Tibial nerve (tissue), 4 donors: ENCODE data around the gene RSRC2. TPM values are rescaled to one million over a fixed set of nuclear protein-coding genes. Genes with fewer than 3 reads are reported as not detected.
"Not testable (repeated sequence)": the region's sequence is repeated elsewhere in the genome, so short reads cannot be mapped to it uniquely, and the experiment has no call there.

Experiments
- DNase-seq, 2 donors: peaks; one replicate each; pipeline ENCODE4 v3.0.0-alpha.2; 2019; ENCODE audit warnings: low spot score in 2 of 2
- H3K27ac ChIP-seq, 4 donors: fragments of 200-600 bp; sonication (generic) in 3 of 4; one replicate each; pipeline ENCODE4 v1.5.1; 2017 to 2019; ENCODE audit warnings: mild to moderate bottlenecking in 1 of 4
- H3K27me3 ChIP-seq, 2 donors: fragments of 200-600 bp; sonication (generic) in 1 of 2; one replicate each; pipeline versions ENCODE4 v1.5.1 to v1.6.0; 2017 to 2019
- H3K36me3 ChIP-seq, 3 donors: fragments of 200-600 bp; sonication (generic); one replicate each; pipeline ENCODE4 v1.5.1; 2018 to 2019
- H3K4me1 ChIP-seq, 4 donors: fragments of 200-600 bp; sonication (generic) in 3 of 4; one replicate each; pipeline ENCODE4 v1.5.1; 2017 to 2019
- H3K4me3 ChIP-seq, 4 donors: fragments of 200-600 bp; sonication (generic) in 3 of 4; one replicate each; pipeline ENCODE4 v1.5.1; 2017 to 2019; ENCODE audit warnings: mild to moderate bottlenecking in 1 of 4, moderate library complexity in 1 of 4
- H3K9me3 ChIP-seq, 4 donors: fragments of 200-600 bp; sonication (generic) in 3 of 4; one replicate each; pipeline ENCODE4 v1.5.1; 2017 to 2019
- EP300 ChIP-seq, 2 donors: sonication (generic); formaldehyde crosslinking; IDR thresholded peaks; one replicate each; pipeline ENCODE4 v1.6.1; 2017; ENCODE audit warnings: antibody characterized with exemption in 2 of 2, mild to moderate bottlenecking in 1 of 2
- POLR2A ChIP-seq, 2 donors: fragments of 450-650 bp; IDR thresholded peaks; one replicate each; pipeline ENCODE4 v1.6.1; 2017; ENCODE audit warnings: antibody characterized with exemption in 2 of 2, mild to moderate bottlenecking in 2 of 2, moderate library complexity in 2 of 2
- WGBS, 2 donors: methylation state at CpG; one replicate each; pipeline ENCODE4 v1.1.5; 2018; 5-methylcytosine and 5-hydroxymethylcytosine counted together
- total RNA-seq, 4 donors: library from RNA; depleted of rRNA; stranded (reverse); fragments of >200 nt; gene quantifications; one replicate each; pipeline ENCODE4 v1.1.0, GENCODE V29; 2016
- TF ChIP-seq, protein P1 (sequence below), 5 experiments: fragments of 200-600 bp in 3 of 5; fragments of 450-650 bp in 2 of 5; sonication (generic) in 3 of 5; IDR thresholded peaks; one replicate each; pipeline ENCODE4 v1.5.1; 2016 to 2019; ENCODE audit warnings: antibody characterized with exemption in 5 of 5, mild to moderate bottlenecking in 3 of 5, moderate library complexity in 2 of 5

RSRC2 gene, protein sequence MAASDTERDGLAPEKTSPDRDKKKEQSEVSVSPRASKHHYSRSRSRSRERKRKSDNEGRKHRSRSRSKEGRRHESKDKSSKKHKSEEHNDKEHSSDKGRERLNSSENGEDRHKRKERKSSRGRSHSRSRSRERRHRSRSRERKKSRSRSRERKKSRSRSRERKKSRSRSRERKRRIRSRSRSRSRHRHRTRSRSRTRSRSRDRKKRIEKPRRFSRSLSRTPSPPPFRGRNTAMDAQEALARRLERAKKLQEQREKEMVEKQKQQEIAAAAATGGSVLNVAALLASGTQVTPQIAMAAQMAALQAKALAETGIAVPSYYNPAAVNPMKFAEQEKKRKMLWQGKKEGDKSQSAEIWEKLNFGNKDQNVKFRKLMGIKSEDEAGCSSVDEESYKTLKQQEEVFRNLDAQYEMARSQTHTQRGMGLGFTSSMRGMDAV
- total RNA-seq: 100 to 1,000 TPM in 1 of 4 donors, 10 to 100 TPM in 3; 66.6 to 128 (median 80.7) TPM

DNA sequence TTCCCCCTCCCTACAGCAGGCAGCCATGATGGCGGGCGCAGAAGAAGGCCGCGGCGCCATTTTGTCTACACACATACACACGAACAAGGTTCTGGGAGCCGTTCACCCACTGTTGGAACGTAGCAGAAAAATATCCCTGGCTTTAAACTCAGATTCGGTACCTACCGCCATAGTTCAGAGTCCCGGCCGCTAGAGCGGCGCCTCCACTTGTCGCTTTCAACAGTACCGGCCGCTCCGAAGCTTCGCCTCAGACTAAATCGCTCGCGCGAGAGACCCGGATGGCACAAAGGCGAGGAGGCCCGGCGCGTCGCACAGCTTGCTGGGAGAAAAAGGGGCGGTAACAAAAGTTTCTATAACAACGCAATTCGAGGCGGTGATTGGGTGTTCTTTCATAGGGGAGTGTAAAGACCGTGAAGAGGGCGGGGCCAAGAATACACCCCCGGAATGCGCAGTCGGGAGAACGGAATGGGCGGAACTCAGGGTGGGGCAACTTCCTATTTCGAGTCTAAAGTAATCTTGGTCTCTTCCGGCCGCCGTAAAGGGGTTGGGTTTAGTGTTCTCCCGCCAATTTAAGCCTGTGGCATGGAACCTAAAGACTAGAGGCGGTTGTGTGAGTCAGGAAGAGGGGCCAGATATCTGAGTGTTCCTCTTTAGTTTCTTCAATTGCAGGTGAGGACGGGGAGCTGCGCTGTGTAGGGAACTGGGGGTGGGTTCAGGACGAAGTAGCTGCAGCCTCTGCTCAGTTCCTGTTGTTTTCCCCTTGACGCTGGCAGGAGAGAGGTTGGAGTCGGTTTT is at the start of gene RSRC2, which contains the start of gene KNTC1:
Gene RSRC2, minus strand, starts transcription at position 254 of the 795 bp plus-strand sequence. Its CDS starts 83 bp downstream, at position 171.
Gene KNTC1, plus strand, starts transcription at position 567 of the 795 bp plus-strand sequence. CDS start 2,815 bp downstream, outside the sequence.
- TF ChIP-seq, protein P1, sequence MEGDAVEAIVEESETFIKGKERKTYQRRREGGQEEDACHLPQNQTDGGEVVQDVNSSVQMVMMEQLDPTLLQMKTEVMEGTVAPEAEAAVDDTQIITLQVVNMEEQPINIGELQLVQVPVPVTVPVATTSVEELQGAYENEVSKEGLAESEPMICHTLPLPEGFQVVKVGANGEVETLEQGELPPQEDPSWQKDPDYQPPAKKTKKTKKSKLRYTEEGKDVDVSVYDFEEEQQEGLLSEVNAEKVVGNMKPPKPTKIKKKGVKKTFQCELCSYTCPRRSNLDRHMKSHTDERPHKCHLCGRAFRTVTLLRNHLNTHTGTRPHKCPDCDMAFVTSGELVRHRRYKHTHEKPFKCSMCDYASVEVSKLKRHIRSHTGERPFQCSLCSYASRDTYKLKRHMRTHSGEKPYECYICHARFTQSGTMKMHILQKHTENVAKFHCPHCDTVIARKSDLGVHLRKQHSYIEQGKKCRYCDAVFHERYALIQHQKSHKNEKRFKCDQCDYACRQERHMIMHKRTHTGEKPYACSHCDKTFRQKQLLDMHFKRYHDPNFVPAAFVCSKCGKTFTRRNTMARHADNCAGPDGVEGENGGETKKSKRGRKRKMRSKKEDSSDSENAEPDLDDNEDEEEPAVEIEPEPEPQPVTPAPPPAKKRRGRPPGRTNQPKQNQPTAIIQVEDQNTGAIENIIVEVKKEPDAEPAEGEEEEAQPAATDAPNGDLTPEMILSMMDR (IDR thresholded peaks at IDR 0.05): peak in 2 of 5 experiments; percentile 34 to 44
- TF ChIP-seq EP300 (IDR thresholded peaks at IDR 0.05) (peak; percentile 93 to 100), POLR2A (IDR thresholded peaks at IDR 0.05) (peak; percentile 94 to 95)
- H3K27ac ChIP-seq: peak within 1 kb of the TSS; percentile 95 to 98 (median 96)
- peak within 1 kb of the TSS; percentile 52 to 77 (median 62) for H3K4me3 ChIP-seq
- H3K27me3 ChIP-seq: no peaks in the 10 kb centered on the region
- H3K36me3 ChIP-seq: peaks cover 0 to 4% (median 0%) of the 10 kb centered on the region in 3 donors
- WGBS, 2 donors: 0 to 1% methylated on average over 50 to 51 of the region's 51 CpGs
- no peaks in the 10 kb centered on the region for H3K9me3 ChIP-seq
- H3K4me1 ChIP-seq: peaks cover 0 to 51% (median 33%) of the 10 kb centered on the region in 4 donors
- peak; percentile 98 to 99 for DNase-seq

DNA sequence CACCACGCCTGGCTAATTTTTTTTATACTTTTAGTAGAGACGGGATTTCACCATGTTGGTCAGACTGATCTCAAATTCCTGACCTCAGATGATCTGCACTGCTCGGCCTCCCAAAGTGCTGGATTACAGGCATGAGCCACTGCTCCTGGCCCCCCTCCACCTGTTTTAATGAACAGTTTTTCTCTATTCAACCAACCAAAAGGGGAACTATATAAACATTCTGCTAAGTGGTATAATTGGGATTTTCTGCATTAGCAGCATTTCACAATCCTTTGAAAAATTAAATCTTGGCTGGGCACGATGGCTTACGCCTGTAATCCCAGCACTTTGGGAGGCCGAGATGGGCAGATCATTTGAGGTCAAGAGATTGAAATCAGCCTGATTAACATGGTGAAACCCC is 45.1 kb upstream of the RSRC2 start:
- Histone ChIP-seq H3K9me3 (no peaks in the 10 kb centered on the region), H3K27me3 (no peaks in the 10 kb centered on the region), H3K4me3 (no peak overlapping the region), H3K27ac (no peak overlapping the region), H3K4me1 (no peaks in the 10 kb centered on the region), H3K36me3 (peaks cover 0 to 79% (median 4%) of the 10 kb centered on the region in 3 donors)
- 94% methylated on average over 6 of the region's 6 CpGs for WGBS, 2 donors
- TF ChIP-seq, protein P1 (IDR thresholded peaks at IDR 0.05): no peak
- no peak for TF ChIP-seq POLR2A (IDR thresholded peaks at IDR 0.05)
- no peak for DNase-seq

DNA sequence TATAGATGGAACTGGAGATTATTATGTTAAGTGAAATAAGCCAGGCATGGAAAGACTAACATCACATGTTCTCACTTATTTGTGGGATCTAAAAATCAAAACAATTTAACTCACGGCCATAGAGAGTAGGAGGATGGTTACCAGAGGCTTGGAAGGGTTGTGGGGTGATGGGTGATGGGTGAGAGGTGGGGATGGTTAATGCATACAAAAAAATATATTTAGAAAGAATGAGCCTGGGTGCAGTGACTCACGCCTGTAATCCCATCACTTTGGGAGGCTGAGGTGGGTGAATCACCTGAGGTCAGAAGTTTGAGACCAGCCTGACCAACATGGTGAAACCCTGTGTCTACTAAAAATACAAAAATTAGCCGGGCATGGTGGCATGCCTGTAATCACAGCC is 43.3 kb upstream of the RSRC2 start:
- DNase-seq, H3K9me3 ChIP-seq, H3K4me1 ChIP-seq, H3K27ac ChIP-seq, H3K27me3 ChIP-seq, H3K4me3 ChIP-seq: not testable (repeated sequence)
- WGBS, 2 donors: 89 to 92% methylated on average over 3 of the region's 3 CpGs
- peaks cover 0 to 68% (median 0%) of the 10 kb centered on the region in 3 donors for H3K36me3 ChIP-seq

DNA sequence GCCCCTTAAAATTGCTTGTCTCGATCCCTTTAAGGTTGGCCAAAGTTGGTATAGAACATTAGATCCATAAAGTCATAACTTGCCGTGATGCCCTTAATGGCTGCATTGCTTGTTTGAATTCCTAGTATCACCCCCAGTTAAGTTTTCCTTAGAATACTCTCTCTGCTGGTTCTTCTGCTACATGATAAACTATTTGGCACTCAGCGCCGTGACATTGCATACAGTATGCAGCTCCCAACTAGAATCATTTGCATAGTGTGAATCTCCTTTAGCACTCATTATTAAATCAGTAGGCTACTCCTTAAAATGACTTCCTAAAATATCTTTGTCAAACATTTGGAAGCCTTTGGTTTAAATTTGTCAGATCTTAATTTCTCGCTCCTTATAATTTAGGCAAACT is 42.6 kb upstream of the RSRC2 start:
- DNase-seq: no peak
- WGBS, 2 donors: 96% methylated on average over 5 of the region's 5 CpGs

DNA sequence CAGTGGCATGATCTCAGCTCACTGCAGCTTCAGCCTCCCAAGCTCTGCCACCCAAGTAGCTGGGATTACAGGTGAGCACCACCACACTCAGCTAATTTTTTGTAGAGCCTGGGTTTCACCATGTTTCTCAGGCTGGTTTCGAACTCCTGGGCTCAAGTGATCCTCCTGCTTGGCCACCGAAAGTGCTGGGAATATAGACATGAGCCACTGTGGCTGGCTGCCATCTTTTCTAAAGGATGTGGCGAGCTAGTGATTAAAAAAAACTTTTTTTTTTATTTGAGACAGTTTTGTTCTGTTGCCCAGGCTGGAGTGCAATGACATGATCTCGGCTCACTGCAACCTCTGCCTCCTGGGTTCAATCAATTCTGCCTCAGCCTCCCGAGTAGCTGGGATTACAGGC is 40.1 kb upstream of the RSRC2 start:
- DNase-seq, H3K27me3 ChIP-seq, H3K9me3 ChIP-seq, H3K4me3 ChIP-seq, H3K27ac ChIP-seq, H3K4me1 ChIP-seq: not testable (repeated sequence)
- peaks cover 0 to 67% (median 0%) of the 10 kb centered on the region in 3 donors for H3K36me3 ChIP-seq
- 98 to 99% methylated on average over 5 of the region's 5 CpGs for WGBS, 2 donors

More for the DNA sequence above, 42.6 kb upstream of the RSRC2 start:
- no peak overlapping the region for H3K4me3 ChIP-seq
- H3K36me3 ChIP-seq: peaks cover 0 to 63% (median 0%) of the 10 kb centered on the region in 3 donors
- TF ChIP-seq EP300 (IDR thresholded peaks at IDR 0.05) (no peak), POLR2A (IDR thresholded peaks at IDR 0.05) (no peak)
- TF ChIP-seq, protein P1 (IDR thresholded peaks at IDR 0.05): no peak
- no peaks in the 10 kb centered on the region for H3K27me3 ChIP-seq
- no peaks in the 10 kb centered on the region for H3K4me1 ChIP-seq
- no peaks in the 10 kb centered on the region for H3K9me3 ChIP-seq
- no peak overlapping the region for H3K27ac ChIP-seq
